NCI-H2107 treated with DMSO at 0.1 percent for 48 hours (cell line): ENCODE measurements around the gene CHRM1.
A peak's percentile ranks its signal among the peaks of the same experiment; 100 is the strongest.

Experiments used
- DNase-seq: peaks from one replicate; lab custom pipeline; 2025; ENCODE audit not compliant: unreplicated experiment; lab: John Stamatoyannopoulos, UW

Gene CHRM1

GRCh38 chr11:62908468-62909072 lies 12.6 kb downstream of the CHRM1 start:
- no peak for DNase-seq

GRCh38 chr11:62905927-62906531 lies 15.1 kb downstream of the CHRM1 start:
- peak; percentile 46 for DNase-seq

GRCh38 chr11:62905296-62905695 lies 15.9 kb downstream of the CHRM1 start:
- DNase-seq: no peak

GRCh38 chr11:62902932-62903331 lies 18.2 kb downstream of the CHRM1 start:
- no peak for DNase-seq

- no peak for DNase-seq
Observed at GRCh38 chr11:62898027-62898426, 23.1 kb downstream of the CHRM1 start.

GRCh38 chr11:62897311-62897710 lies 23.9 kb downstream of the CHRM1 start:
- no peak for DNase-seq

- no peak for DNase-seq
Observed at GRCh38 chr11:62896049-62896448, 25.1 kb downstream of the CHRM1 start.

GRCh38 chr11:62895501-62895900 lies 25.7 kb downstream of the CHRM1 start:
- no peak for DNase-seq

- DNase-seq: no peak
Observed at GRCh38 chr11:62892077-62892922, 28.9 kb downstream of the CHRM1 start.

GRCh38 chr11:62889484-62890437 lies 31.4 kb downstream of the CHRM1 start:
- DNase-seq: no peak

GRCh38 chr11:62889126-62889483 lies 32.1 kb downstream of the CHRM1 start:
- DNase-seq: no peak

GRCh38 chr11:62888406-62888805 lies 32.8 kb downstream of the CHRM1 start:
- no peak for DNase-seq

- no peak for DNase-seq
Observed at GRCh38 chr11:62885137-62885750, 35.9 kb downstream of the CHRM1 start.

GRCh38 chr11:62883673-62884072 lies 37.5 kb downstream of the CHRM1 start:
- DNase-seq: no peak

GRCh38 chr11:62882788-62883501 lies 38.2 kb downstream of the CHRM1 start:
- DNase-seq: no peak

- DNase-seq: no peak
Observed at GRCh38 chr11:62882431-62882749, 38.8 kb downstream of the CHRM1 start.

- peak; percentile 85 for DNase-seq
Observed at GRCh38 chr11:62881579-62882430, 39.4 kb downstream of the CHRM1 start.

GRCh38 chr11:62880803-62881578 lies 40.2 kb downstream of the CHRM1 start, which contains the start of gene SLC3A2:
Gene SLC3A2 (plus strand): TSS chr11:62880896. CDS start chr11:62881024, 128 bp downstream.
- DNase-seq: peak; percentile 85
